HFFc6 (cell line): ENCODE measurements around the gene MX1. TPM values are rescaled to one million over a fixed set of nuclear protein-coding genes. Genes with fewer than 3 reads are reported as not detected.

Experiments used
- DNase-seq: peaks from one replicate; pipeline ENCODE4 v3.0.0-alpha.2; 2018
- H3K27ac Mint-ChIP-seq: 2 replicates; pipeline ENCODE4 v1.8.0; 2020; ENCODE audit warnings: mild to moderate bottlenecking, mixed read lengths
- H3K27me3 Mint-ChIP-seq: 2 replicates; pipeline ENCODE4 v1.8.0; 2021; ENCODE audit warnings: mild to moderate bottlenecking, moderate library complexity, mixed read lengths; ENCODE audit not compliant: insufficient read depth
- H3K36me3 Mint-ChIP-seq: 2 replicates; pipeline ENCODE4 v1.8.0; 2021; ENCODE audit warnings: low read depth, mixed read lengths
- H3K4me1 Mint-ChIP-seq: 2 replicates; pipeline ENCODE4 v1.8.0; 2020; ENCODE audit warnings: low read depth, mixed read lengths
- H3K4me3 Mint-ChIP-seq: 2 replicates; pipeline ENCODE4 v1.8.0; 2020; ENCODE audit warnings: mild to moderate bottlenecking, moderate library complexity, mixed read lengths
- H3K9me3 Mint-ChIP-seq: 2 replicates; pipeline ENCODE4 v1.8.0; 2020; ENCODE audit warnings: mild to moderate bottlenecking, mixed read lengths
- long read RNA-seq: library from polyadenylated mRNA; unstranded; transcript quantifications from one replicate; pipeline ENCODE4 v2.0.0, GENCODE V29; 2019
- total RNA-seq, 6 experiments: library from RNA; stranded (reverse); fragmentation: NEBNext Ultra II Directional; extraction: Animal tissue kit (Norgen Biotek cat#: 25700); gene quantifications; 2 replicates in 1 of 6; 3 replicates in 5 of 6; pipeline ENCODE4 v1.2.3, GENCODE V29; 2021
- TF ChIP-seq, protein P1 (sequence below): fragments of 200-600 bp; sonication (generic); IDR thresholded peaks from 2 replicates; pipeline ENCODE4 v1.5.0; 2021; ENCODE audit warnings: antibody characterized with exemption, mild to moderate bottlenecking

The MX1 gene
- total RNA-seq = 1 to 10 TPM in 2 of 6 experiments, under 1 TPM in 4; 0.61 to 1.2 (median 0.85) TPM
- long read RNA-seq, partial matches to known transcripts = 0 of 1 reads
- long read RNA-seq, other reads (novel, unspliced or antisense) = 0 of 1 reads

DNA sequence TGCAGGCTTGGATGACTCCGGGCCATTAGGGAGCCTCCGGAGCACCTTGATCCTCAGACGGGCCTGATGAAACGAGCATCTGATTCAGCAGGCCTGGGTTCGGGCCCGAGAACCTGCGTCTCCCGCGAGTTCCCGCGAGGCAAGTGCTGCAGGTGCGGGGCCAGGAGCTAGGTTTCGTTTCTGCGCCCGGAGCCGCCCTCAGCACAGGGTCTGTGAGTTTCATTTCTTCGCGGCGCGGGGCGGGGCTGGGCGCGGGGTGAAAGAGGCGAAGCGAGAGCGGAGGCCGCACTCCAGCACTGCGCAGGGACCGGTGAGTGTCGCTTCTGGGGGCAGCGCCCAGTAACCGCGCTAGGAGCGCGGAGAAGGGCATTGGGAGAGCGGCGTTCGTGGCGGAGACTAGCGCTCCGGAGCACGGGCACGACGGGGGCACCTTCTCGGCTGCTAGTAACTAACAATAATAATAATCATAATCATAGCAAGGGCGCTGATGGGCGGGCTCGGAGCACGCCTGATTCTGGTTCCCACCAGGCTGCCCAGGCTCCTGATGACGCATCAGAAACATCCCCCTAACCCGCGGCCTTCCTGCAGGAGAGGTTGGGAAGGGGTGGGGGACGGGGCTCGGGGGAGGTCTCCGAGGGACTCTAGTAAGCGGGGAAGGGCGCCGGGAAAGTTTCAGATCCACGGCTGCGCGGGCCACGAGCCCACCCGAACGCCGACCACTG, at the start of gene MX1:
MX1 (plus strand) TSS at position 286 of the 722 bp plus-strand sequence. CDS start 5,832 bp downstream, outside the sequence.
- H3K9me3 Mint-ChIP-seq = no peaks in the 10 kb centered on the region
- TF ChIP-seq, protein P1, sequence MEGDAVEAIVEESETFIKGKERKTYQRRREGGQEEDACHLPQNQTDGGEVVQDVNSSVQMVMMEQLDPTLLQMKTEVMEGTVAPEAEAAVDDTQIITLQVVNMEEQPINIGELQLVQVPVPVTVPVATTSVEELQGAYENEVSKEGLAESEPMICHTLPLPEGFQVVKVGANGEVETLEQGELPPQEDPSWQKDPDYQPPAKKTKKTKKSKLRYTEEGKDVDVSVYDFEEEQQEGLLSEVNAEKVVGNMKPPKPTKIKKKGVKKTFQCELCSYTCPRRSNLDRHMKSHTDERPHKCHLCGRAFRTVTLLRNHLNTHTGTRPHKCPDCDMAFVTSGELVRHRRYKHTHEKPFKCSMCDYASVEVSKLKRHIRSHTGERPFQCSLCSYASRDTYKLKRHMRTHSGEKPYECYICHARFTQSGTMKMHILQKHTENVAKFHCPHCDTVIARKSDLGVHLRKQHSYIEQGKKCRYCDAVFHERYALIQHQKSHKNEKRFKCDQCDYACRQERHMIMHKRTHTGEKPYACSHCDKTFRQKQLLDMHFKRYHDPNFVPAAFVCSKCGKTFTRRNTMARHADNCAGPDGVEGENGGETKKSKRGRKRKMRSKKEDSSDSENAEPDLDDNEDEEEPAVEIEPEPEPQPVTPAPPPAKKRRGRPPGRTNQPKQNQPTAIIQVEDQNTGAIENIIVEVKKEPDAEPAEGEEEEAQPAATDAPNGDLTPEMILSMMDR = no peak
- no peak for DNase-seq

GRCh38 chr21:41377715-41378114, 48.3 kb upstream of the MX1 start:
- H3K27ac Mint-ChIP-seq = no peak overlapping the region
- H3K36me3 Mint-ChIP-seq = no peaks in the 10 kb centered on the region

More for the DNA sequence above, at the start of gene MX1:
- Mint-ChIP-seq H3K27ac (no peak within 1 kb of the TSS), H3K27me3 (peaks cover 3% of the 10 kb centered on the region), H3K36me3 (no peaks in the 10 kb centered on the region), H3K4me1 (peaks cover 10% of the 10 kb centered on the region), H3K4me3 (peak within 1 kb of the TSS; percentile 80)

GRCh38 chr21:41378849-41379248, 47.2 kb upstream of the MX1 start:
- TF ChIP-seq, protein P1 = no peak
- no peaks in the 10 kb centered on the region for H3K4me1 Mint-ChIP-seq
- H3K9me3 Mint-ChIP-seq = peaks cover 18% of the 10 kb centered on the region
- no peak overlapping the region for H3K4me3 Mint-ChIP-seq
- no peak for DNase-seq
- H3K27ac Mint-ChIP-seq = no peak overlapping the region
- H3K27me3 Mint-ChIP-seq = peaks cover 17% of the 10 kb centered on the region
- H3K36me3 Mint-ChIP-seq = no peaks in the 10 kb centered on the region

More at GRCh38 chr21:41377715-41378114, 48.3 kb upstream of the MX1 start:
- H3K27me3 Mint-ChIP-seq = peaks cover 19% of the 10 kb centered on the region
- no peak for DNase-seq
- H3K9me3 Mint-ChIP-seq = peaks cover 16% of the 10 kb centered on the region
- H3K4me3 Mint-ChIP-seq = no peak overlapping the region
- no peaks in the 10 kb centered on the region for H3K4me1 Mint-ChIP-seq
- TF ChIP-seq, protein P1 = no peak

DNA sequence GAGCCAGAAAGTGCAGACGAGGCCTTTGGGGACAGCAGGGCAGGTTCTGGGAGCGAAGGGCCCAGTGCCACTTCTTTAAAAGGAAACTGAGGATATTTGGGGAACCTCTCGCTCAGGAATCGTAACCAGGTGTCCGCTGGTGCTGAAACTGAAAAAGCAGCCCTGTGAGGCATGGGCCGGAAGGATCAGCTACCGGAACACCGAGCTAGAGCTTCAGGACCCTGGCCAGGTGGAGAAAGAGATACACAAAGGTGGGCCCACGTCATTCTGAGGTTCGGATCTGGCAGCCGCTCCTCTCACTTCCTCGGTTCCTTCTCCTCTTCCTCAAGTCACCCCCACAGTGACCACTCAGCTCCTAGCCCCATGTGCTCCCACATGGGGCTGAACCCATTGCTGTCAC, 46.1 kb upstream of the MX1 start:
- no peak overlapping the region for H3K4me3 Mint-ChIP-seq
- H3K27me3 Mint-ChIP-seq = peaks cover 17% of the 10 kb centered on the region
- TF ChIP-seq, protein P1 = no peak
- H3K9me3 Mint-ChIP-seq = peaks cover 18% of the 10 kb centered on the region
- no peaks in the 10 kb centered on the region for H3K36me3 Mint-ChIP-seq
- H3K27ac Mint-ChIP-seq = no peak overlapping the region
- no peak for DNase-seq
- H3K4me1 Mint-ChIP-seq = no peaks in the 10 kb centered on the region

DNA sequence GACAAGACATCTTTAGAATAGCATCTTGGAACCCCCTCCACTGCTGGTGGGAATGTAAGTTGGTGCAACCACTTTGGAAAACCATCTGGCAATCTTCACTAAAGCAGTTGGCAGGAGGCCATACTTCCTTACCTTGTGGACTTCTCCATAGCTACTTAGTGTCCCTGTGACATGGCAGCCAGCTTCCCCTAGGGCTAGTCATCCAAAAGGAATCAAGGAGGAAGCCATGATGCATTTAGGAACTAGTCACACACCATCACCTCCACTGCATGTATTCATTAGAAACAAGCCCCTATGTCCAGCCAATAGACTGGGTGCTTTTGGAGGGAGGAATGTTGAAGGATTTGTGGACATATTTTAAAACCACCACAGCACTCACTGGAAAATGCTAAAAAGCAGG, 44.3 kb upstream of the MX1 start:
- H3K36me3 Mint-ChIP-seq = no peaks in the 10 kb centered on the region
- TF ChIP-seq, protein P1 = no peak
- no peak overlapping the region for H3K4me3 Mint-ChIP-seq
- peaks cover 18% of the 10 kb centered on the region for H3K9me3 Mint-ChIP-seq
- peaks cover 17% of the 10 kb centered on the region for H3K27me3 Mint-ChIP-seq
- no peaks in the 10 kb centered on the region for H3K4me1 Mint-ChIP-seq
- H3K27ac Mint-ChIP-seq = no peak overlapping the region
- DNase-seq = no peak
